ENCODE measurements around the gene DNAJC15. TPM values are rescaled to one million over a fixed set of nuclear protein-coding genes. Genes with fewer than 3 reads are reported as not detected.

Gene DNAJC15
- total and polyA plus RNA-seq, 2 donors (not counting 3 experiments of a cell fraction or from before 2014, with no cell fraction given): 21.8 to 40.8 TPM

- Histone ChIP-seq H3K9ac (replicated peaks; ENCODE audit: extremely low read depth, insufficient read depth, low read length) (no peak overlapping the region), H3K36me3 (ENCODE audit: control insufficient read depth in 2 of 2, extremely low read depth in 1 of 2, insufficient read depth in 2 of 2, low read length in 2 of 2) (no peaks in the 10 kb centered on the region), H3K4me3 (replicated peaks in 1 of 3; ENCODE audit: insufficient read depth in 1 of 3, low read depth in 1 of 3, low read length in 3 of 3) (no peak overlapping the region), H3K9me1 (replicated peaks; ENCODE audit: control insufficient read depth, extremely low read depth, insufficient read depth, low read length) (no peaks in the 10 kb centered on the region), H3K79me2 (ENCODE audit: control insufficient read depth, insufficient read depth, low read length) (no peaks in the 10 kb centered on the region), H3K4me2 (ENCODE audit: insufficient read depth, low read length) (no peak overlapping the region), H4K20me1 (replicated peaks; ENCODE audit: control insufficient read depth, extremely low read depth, insufficient read depth, low read length) (no peaks in the 10 kb centered on the region), H3K4me1 (ENCODE audit: control insufficient read depth, extremely low read depth, insufficient read depth, low read length) (no peaks in the 10 kb centered on the region), H2AFZ (ENCODE audit: low read depth, low read length) (no peak overlapping the region), H3K27me3 (ENCODE audit: control insufficient read depth in 2 of 2, insufficient read depth in 2 of 2, low read length in 2 of 2) (peaks cover 0 to 2% of the 10 kb centered on the region in 2 experiments), H3K9me3 (replicated peaks; ENCODE audit: control insufficient read depth, insufficient read depth, low read length) (no peaks in the 10 kb centered on the region), H3K27ac (ENCODE audit: insufficient read depth, low read depth, low read length) (no peak overlapping the region)
- DNase-seq (ENCODE audit: low read depth, low spot score): no peak
- TF ChIP-seq POLR2A (IDR thresholded peaks at IDR 0.05; ENCODE audit: low read depth, low read length): no peak
- TF ChIP-seq JUN (IDR thresholded peaks at IDR 0.05; ENCODE audit: borderline replicate concordance, insufficient read depth, insufficient read length, low read depth): no peak
- no peak for TF ChIP-seq EZH2 (IDR thresholded peaks at IDR 0.05; ENCODE audit: borderline replicate concordance, low read depth, low read length, severe bottlenecking)
- TF ChIP-seq GATA2 (IDR thresholded peaks at IDR 0.05; ENCODE audit: insufficient read depth, insufficient read length, low read depth, low read length): no peak
- TF ChIP-seq, protein P1, sequence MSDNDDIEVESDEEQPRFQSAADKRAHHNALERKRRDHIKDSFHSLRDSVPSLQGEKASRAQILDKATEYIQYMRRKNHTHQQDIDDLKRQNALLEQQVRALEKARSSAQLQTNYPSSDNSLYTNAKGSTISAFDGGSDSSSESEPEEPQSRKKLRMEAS (IDR thresholded peaks at IDR 0.05; ENCODE audit: insufficient read depth, insufficient read length): no peak
- no peak for TF ChIP-seq CTCF (IDR thresholded peaks at IDR 0.05; ENCODE audit: extremely low read depth in 1 of 2, insufficient read depth in 1 of 2, low read depth in 1 of 2, low read length in 2 of 2)
- no peak for TF ChIP-seq MYC (IDR thresholded peaks at IDR 0.05; ENCODE audit: low read depth, low read length)
- TF ChIP-seq FOS (IDR thresholded peaks at IDR 0.05; ENCODE audit: borderline replicate concordance, insufficient read depth, low read length): no peak
- TF ChIP-seq POLR2AphosphoS5 (IDR thresholded peaks at IDR 0.05; ENCODE audit: insufficient read depth, low read depth, low read length): no peak
- ChIA-PET CTCF (no interaction called here), POLR2A (no interaction called here)
- FAIRE-seq: no peak
- intact Hi-C loops (cut with micrococcal nuclease) (no loop called here), dilution Hi-C loops (cut with MboI; ENCODE audit: extremely low pct_ligation_motif_present, low sequenced_read_pairs) (no loop called here)
- BruUV-seq (replicated peaks): no TSS peak
Measured at GRCh38 chr13:43114504-43114903, 91.1 kb downstream of the DNAJC15 start.
